ENCODE results near the gene XPNPEP1.

DNA sequence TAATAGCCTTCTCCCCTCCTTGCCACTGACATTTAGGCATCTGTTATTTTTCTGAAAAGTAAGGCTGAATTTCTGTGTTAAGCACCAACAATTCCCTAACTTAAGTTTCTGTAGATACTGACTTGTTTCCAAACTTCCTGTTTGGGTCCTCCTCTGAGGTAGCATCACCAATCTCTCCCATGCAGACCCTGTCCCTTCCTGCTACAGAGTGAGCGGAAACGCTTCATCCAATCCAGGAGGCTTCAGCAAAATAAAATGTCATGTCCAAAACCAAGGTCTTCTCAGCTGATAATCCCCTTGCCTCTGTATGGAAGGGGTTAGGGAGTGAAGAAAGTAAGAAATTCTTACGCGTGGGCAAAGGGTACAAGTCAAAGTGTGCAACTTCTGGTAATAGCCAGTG lies 29.9 kb downstream of the XPNPEP1 start:
- TF ChIP-seq YY1 (IDR thresholded peaks at IDR 0.05; ENCODE audit: low read depth) (no peak), TAF1 (IDR thresholded peaks at IDR 0.05; ENCODE audit: low read depth) (no peak)
- TF ChIP-seq, protein P1, sequence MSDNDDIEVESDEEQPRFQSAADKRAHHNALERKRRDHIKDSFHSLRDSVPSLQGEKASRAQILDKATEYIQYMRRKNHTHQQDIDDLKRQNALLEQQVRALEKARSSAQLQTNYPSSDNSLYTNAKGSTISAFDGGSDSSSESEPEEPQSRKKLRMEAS (IDR thresholded peaks at IDR 0.05), result no peak
- TF ChIP-seq, protein P2, sequence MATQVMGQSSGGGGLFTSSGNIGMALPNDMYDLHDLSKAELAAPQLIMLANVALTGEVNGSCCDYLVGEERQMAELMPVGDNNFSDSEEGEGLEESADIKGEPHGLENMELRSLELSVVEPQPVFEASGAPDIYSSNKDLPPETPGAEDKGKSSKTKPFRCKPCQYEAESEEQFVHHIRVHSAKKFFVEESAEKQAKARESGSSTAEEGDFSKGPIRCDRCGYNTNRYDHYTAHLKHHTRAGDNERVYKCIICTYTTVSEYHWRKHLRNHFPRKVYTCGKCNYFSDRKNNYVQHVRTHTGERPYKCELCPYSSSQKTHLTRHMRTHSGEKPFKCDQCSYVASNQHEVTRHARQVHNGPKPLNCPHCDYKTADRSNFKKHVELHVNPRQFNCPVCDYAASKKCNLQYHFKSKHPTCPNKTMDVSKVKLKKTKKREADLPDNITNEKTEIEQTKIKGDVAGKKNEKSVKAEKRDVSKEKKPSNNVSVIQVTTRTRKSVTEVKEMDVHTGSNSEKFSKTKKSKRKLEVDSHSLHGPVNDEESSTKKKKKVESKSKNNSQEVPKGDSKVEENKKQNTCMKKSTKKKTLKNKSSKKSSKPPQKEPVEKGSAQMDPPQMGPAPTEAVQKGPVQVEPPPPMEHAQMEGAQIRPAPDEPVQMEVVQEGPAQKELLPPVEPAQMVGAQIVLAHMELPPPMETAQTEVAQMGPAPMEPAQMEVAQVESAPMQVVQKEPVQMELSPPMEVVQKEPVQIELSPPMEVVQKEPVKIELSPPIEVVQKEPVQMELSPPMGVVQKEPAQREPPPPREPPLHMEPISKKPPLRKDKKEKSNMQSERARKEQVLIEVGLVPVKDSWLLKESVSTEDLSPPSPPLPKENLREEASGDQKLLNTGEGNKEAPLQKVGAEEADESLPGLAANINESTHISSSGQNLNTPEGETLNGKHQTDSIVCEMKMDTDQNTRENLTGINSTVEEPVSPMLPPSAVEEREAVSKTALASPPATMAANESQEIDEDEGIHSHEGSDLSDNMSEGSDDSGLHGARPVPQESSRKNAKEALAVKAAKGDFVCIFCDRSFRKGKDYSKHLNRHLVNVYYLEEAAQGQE (IDR thresholded peaks at IDR 0.05; ENCODE audit: low read depth), result no peak
- TF ChIP-seq, protein P3, sequence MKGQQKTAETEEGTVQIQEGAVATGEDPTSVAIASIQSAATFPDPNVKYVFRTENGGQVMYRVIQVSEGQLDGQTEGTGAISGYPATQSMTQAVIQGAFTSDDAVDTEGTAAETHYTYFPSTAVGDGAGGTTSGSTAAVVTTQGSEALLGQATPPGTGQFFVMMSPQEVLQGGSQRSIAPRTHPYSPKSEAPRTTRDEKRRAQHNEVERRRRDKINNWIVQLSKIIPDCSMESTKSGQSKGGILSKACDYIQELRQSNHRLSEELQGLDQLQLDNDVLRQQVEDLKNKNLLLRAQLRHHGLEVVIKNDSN (IDR thresholded peaks at IDR 0.05), result no peak

Measured in Ishikawa (cell line).